IPS DF 6.9 (cell line): ENCODE data around the gene PCDHGB1.
"Not testable (repeated sequence)": the region's sequence is repeated elsewhere in the genome, so short reads cannot be mapped to it uniquely, and the experiment has no call there.

ENCODE experiments used
- DNase-seq: peaks from one replicate; pipeline ENCODE4 v3.0.0-alpha.2; 2013; ENCODE audit warnings: low read depth, low spot score
- H3K27ac ChIP-seq: one replicate; pipeline ENCODE4 v1.5.1; 2013; ENCODE audit warnings: low read length, control low read depth
- H3K27me3 ChIP-seq: 2 replicates; pipeline ENCODE4 v1.6.1; 2013; ENCODE audit warnings: mild to moderate bottlenecking, low read length; ENCODE audit not compliant: control insufficient read depth, insufficient read depth
- H3K36me3 ChIP-seq: 2 replicates; pipeline ENCODE4 v1.6.1; 2013; ENCODE audit warnings: low read length; ENCODE audit not compliant: control insufficient read depth, insufficient read depth
- H3K4me1 ChIP-seq: 2 replicates; pipeline ENCODE4 v1.6.1; 2013; ENCODE audit warnings: low read length; ENCODE audit not compliant: control insufficient read depth, insufficient read depth
- H3K4me3 ChIP-seq: 2 replicates; pipeline ENCODE4 v1.5.1; 2013; ENCODE audit warnings: mild to moderate bottlenecking, low read length
- H3K9me3 ChIP-seq: 2 replicates; pipeline ENCODE4 v1.6.1; 2013; ENCODE audit warnings: low read length, inconsistent platforms; ENCODE audit not compliant: control insufficient read depth, insufficient read depth
- WGBS: extraction: QIAGEN DNeasy Blood & Tissue Kit; methylation state at CpG from one replicate; pipeline ENCODE4 v1.1.7; 2013; ENCODE audit warnings: mixed read lengths, missing lambda C conversion rate; ENCODE audit not compliant: insufficient read length, insufficient coverage; 5-methylcytosine and 5-hydroxymethylcytosine counted together

Gene PCDHGB1

GRCh38 chr5:141363952-141364660 is 14.2 kb downstream of the PCDHGB1 start, which contains the start of gene PCDHGA5:
PCDHGA5 (plus strand) TSS chr5:141364162; CDS start chr5:141364331, 169 bp downstream.
- Histone ChIP-seq H3K9me3 (peaks cover 7% of the 10 kb centered on the region), H3K4me3 (no peak within 1 kb of the TSS), H3K36me3 (peaks cover 7% of the 10 kb centered on the region), H3K27ac (no peak within 1 kb of the TSS), H3K4me1 (no peaks in the 10 kb centered on the region), H3K27me3 (no peaks in the 10 kb centered on the region)
- no CpG with 5 or more reads among the region's 34 CpGs for WGBS
- no peak for DNase-seq

- H3K4me3 ChIP-seq, result no peak overlapping the region
- no peak overlapping the region for H3K27ac ChIP-seq
- H3K4me1 ChIP-seq, result no peaks in the 10 kb centered on the region
- peaks cover 7% of the 10 kb centered on the region for H3K36me3 ChIP-seq
- no peak for DNase-seq
- H3K9me3 ChIP-seq, result peaks cover 5% of the 10 kb centered on the region
- no CpG with 5 or more reads among the region's 46 CpGs for WGBS
- no peaks in the 10 kb centered on the region for H3K27me3 ChIP-seq
Observed at GRCh38 chr5:141366016-141366896, 16.4 kb downstream of the PCDHGB1 start.

- H3K27ac ChIP-seq, result no peak within 1 kb of the TSS
- H3K4me1 ChIP-seq, result no peaks in the 10 kb centered on the region
- H3K36me3 ChIP-seq, result peaks cover 3% of the 10 kb centered on the region; the same call in 1 of the 2 replicates
- no CpG with 5 or more reads among the region's 32 CpGs for WGBS
- no peak for DNase-seq
- H3K27me3 ChIP-seq, result no peaks in the 10 kb centered on the region
- H3K4me3 ChIP-seq, result no peak within 1 kb of the TSS
- no peaks in the 10 kb centered on the region; the same call in 1 of the 2 replicates for H3K9me3 ChIP-seq
Observed at GRCh38 chr5:141369994-141370848, 20.3 kb downstream of the PCDHGB1 start, which contains the start of gene PCDHGB3. PCDHGB3 (plus strand) TSS chr5:141370242; CDS start chr5:141370395, 153 bp downstream.

- H3K4me1 ChIP-seq, result no peaks in the 10 kb centered on the region
- no peaks in the 10 kb centered on the region; the same call in 1 of the 2 replicates for H3K9me3 ChIP-seq
- WGBS, result no CpG with 5 or more reads among the region's 69 CpGs
- no peak overlapping the region for H3K27ac ChIP-seq
- no peaks in the 10 kb centered on the region for H3K27me3 ChIP-seq
- H3K36me3 ChIP-seq, result no peaks in the 10 kb centered on the region; the same call in 1 of the 2 replicates
- DNase-seq, result no peak
- H3K4me3 ChIP-seq, result no peak overlapping the region
Observed at GRCh38 chr5:141371572-141372475, 21.9 kb downstream of the PCDHGB1 start.

- no peaks in the 10 kb centered on the region for H3K27me3 ChIP-seq
- H3K4me1 ChIP-seq, result no peaks in the 10 kb centered on the region
- DNase-seq, result no peak
- H3K27ac ChIP-seq, result no peak within 1 kb of the TSS
- WGBS, result no CpG with 5 or more reads among the region's 27 CpGs
- H3K36me3 ChIP-seq, result no peaks in the 10 kb centered on the region; the same call in 1 of the 2 replicates
- H3K9me3 ChIP-seq, result no peaks in the 10 kb centered on the region; the same call in 1 of the 2 replicates
- H3K4me3 ChIP-seq, result no peak within 1 kb of the TSS
Observed at GRCh38 chr5:141373673-141374317, 23.9 kb downstream of the PCDHGB1 start, which contains the start of gene PCDHGA6. PCDHGA6 (plus strand) TSS chr5:141373891; CDS start chr5:141374084, 193 bp downstream.

- Histone ChIP-seq H3K4me3 (no peak overlapping the region), H3K4me1 (no peaks in the 10 kb centered on the region), H3K9me3 (no peaks in the 10 kb centered on the region; the same call in 1 of the 2 replicates), H3K27me3 (no peaks in the 10 kb centered on the region), H3K27ac (no peak overlapping the region), H3K36me3 (no peaks in the 10 kb centered on the region; the same call in 1 of the 2 replicates)
- no peak for DNase-seq
- WGBS, result no CpG with 5 or more reads among the region's 14 CpGs
Observed at GRCh38 chr5:141374627-141375026, 24.7 kb downstream of the PCDHGB1 start.

GRCh38 chr5:141375444-141376155 is 25.7 kb downstream of the PCDHGB1 start:
- not testable (repeated sequence) for H3K9me3 ChIP-seq, DNase-seq, H3K27me3 ChIP-seq, H3K36me3 ChIP-seq, H3K27ac ChIP-seq, H3K4me3 ChIP-seq, H3K4me1 ChIP-seq
- WGBS, result no CpG with 5 or more reads among the region's 48 CpGs

- Histone ChIP-seq H3K4me3 (no peak within 1 kb of the TSS), H3K9me3 (no peaks in the 10 kb centered on the region; the same call in 1 of the 2 replicates), H3K27me3 (no peaks in the 10 kb centered on the region), H3K27ac (no peak within 1 kb of the TSS), H3K4me1 (no peaks in the 10 kb centered on the region), H3K36me3 (no peaks in the 10 kb centered on the region)
- DNase-seq, result no peak
- no CpG with 5 or more reads among the region's 37 CpGs for WGBS
Observed at GRCh38 chr5:141382469-141383294, 32.8 kb downstream of the PCDHGB1 start, which contains the start of gene PCDHGA7. PCDHGA7 (plus strand) TSS chr5:141382742; CDS start chr5:141382900, 158 bp downstream.
